Measurements from ENCODE around the gene PEX11B.

DNA sequence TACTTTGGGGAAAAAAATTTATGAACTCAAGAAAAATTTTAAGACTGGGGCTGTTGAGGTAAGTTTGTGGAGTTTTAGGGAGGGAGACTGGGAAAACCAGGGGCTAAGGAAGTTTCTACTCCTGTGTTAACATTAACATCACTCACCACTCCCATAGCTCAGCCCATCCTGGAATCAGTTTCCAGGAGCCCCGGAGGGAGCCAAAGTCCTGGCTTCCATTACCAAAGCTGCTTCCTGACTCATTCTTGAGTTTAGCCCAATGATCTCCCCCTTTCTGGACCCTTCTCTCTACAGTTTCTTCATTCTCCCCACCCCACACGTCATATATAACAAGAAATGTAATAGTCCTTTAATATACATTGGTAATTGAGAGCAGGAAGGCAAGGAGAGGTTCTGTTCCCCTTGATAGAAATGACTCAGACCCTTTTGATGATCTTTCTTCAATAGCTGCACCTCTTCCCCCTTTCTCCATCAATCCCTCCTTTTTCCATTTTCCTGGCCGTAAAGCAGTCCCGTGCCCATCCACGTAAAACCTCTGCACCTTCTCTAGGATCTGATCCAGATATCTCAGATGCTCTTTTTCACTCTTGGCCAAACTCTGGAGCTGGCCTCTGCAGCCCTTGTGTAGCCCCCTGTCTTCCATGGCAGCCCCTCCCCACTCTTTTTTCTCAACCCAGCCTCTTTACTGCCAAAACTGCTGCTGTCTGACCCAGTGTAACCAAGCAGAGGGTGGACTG, 55.1 kb downstream of the PEX11B start:
- TF ChIP-seq, protein P1, sequence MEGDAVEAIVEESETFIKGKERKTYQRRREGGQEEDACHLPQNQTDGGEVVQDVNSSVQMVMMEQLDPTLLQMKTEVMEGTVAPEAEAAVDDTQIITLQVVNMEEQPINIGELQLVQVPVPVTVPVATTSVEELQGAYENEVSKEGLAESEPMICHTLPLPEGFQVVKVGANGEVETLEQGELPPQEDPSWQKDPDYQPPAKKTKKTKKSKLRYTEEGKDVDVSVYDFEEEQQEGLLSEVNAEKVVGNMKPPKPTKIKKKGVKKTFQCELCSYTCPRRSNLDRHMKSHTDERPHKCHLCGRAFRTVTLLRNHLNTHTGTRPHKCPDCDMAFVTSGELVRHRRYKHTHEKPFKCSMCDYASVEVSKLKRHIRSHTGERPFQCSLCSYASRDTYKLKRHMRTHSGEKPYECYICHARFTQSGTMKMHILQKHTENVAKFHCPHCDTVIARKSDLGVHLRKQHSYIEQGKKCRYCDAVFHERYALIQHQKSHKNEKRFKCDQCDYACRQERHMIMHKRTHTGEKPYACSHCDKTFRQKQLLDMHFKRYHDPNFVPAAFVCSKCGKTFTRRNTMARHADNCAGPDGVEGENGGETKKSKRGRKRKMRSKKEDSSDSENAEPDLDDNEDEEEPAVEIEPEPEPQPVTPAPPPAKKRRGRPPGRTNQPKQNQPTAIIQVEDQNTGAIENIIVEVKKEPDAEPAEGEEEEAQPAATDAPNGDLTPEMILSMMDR (conservative IDR thresholded peaks at IDR 0.05) = no peak
- TF ChIP-seq EZH2 (IDR thresholded peaks at IDR 0.05; ENCODE audit: low read depth) = no peak

All from PC-9 (cell line).